Epithelial cell of esophagus (primary cell): ENCODE measurements around the gene ADAM11.
"Not testable (repeated sequence)": the region's sequence is repeated elsewhere in the genome, so short reads cannot be mapped to it uniquely, and the experiment has no call there.

Source experiments
- DNase-seq: peaks from one replicate; pipeline ENCODE4 v3.0.0; 2010; ENCODE audit warnings: low read depth
- H3K4me3 ChIP-seq: 2 replicates; pipeline ENCODE4 v1.5.1; 2011; ENCODE audit warnings: mild to moderate bottlenecking, low read length, control low read depth
- TF ChIP-seq, protein P1 (sequence below): IDR thresholded peaks from 2 replicates; pipeline ENCODE4 v1.5.1; 2011; ENCODE audit warnings: low read depth, mild to moderate bottlenecking, low read length, control low read depth, inconsistent platforms; ENCODE audit not compliant: insufficient read depth; ENCODE audit errors: missing control alignments

Gene ADAM11

DNA sequence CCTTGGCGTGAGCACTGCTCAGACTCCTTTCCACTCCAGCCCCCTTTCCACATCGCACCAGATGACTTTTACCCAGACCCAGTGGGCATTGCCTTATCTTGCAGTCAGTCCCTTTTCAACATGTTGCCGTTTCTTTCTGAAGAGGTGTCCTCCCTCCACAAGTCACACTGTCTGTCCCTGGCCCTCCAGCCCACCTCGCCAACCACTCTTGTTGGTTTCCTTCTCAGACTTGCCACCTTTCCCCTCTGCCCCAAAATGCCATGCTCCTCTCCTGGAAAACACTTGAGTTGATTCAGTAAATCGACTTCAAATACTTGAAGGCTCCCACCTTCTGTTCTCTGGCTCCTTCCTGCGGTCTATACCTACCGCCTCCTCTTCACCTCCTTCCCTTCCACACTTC, 7.5 kb upstream of the ADAM11 start:
- no peak overlapping the region for H3K4me3 ChIP-seq
- no peak for DNase-seq
- TF ChIP-seq, protein P1, sequence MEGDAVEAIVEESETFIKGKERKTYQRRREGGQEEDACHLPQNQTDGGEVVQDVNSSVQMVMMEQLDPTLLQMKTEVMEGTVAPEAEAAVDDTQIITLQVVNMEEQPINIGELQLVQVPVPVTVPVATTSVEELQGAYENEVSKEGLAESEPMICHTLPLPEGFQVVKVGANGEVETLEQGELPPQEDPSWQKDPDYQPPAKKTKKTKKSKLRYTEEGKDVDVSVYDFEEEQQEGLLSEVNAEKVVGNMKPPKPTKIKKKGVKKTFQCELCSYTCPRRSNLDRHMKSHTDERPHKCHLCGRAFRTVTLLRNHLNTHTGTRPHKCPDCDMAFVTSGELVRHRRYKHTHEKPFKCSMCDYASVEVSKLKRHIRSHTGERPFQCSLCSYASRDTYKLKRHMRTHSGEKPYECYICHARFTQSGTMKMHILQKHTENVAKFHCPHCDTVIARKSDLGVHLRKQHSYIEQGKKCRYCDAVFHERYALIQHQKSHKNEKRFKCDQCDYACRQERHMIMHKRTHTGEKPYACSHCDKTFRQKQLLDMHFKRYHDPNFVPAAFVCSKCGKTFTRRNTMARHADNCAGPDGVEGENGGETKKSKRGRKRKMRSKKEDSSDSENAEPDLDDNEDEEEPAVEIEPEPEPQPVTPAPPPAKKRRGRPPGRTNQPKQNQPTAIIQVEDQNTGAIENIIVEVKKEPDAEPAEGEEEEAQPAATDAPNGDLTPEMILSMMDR, result no peak

DNA sequence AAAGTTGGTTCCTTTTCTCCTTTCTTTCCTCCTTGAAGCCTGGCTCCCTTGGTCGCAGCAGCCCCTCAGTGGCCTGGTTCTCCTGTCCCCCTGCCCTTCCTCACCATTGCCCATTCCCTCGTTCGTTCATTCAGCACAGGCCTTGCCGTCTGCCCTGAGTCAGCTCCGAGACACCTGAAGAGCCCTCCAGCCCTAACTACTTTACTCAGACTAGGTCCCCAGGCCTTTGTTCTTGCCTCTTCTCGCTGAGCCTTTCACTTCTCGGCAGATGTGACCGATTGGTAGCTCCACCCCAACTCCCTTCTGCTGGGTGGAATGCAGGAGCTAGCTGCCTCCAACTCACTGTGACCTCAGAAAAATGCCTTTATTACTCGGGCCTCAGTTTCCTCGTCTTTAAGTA, 7.0 kb upstream of the ADAM11 start:
- H3K4me3 ChIP-seq, result no peak overlapping the region
- TF ChIP-seq, protein P1, result no peak
- no peak for DNase-seq

DNA sequence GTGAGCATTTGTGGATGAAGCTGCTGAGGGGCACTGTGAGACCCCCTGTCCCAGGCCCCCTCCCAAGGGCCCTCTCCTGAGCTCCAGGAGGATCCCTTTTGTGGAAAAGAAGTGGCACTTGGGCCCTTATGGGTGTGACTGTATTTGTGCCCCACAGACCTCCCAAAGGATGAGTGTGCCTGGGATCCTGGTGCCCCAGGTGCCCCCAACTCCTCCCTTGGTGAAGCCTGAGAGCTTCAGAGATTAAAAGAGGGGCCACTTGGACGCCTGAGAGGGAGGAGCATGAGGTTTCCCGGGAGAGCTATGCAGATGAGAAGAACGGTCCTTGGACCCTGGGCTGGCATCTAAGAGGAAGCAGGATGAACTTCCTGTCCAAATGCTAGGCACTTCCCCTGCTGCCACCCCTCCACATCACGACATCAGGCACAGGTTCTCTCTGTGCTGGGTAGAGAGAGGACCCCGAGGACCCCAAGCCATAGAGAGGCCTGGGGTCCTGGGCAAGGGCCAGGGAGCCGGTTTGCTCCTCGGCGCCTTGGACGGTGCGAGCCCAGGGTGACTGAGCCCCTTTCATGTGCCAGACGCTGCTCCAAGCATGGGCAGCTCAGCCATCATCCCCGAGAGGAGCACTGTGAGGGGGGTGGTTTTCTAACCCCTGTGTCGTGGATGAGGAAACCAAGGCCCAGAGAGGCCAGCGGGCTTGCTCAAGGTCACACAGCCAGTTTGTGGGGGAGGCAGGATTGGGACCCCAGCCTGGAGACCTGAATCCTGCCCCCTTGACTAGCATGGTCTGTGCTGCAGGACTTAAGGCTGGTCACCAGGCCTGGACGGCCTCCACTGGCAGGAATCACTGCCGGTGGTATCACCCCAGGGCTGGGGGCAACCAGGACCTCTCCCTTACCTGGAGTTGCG, 5.6 kb upstream of the ADAM11 start:
- TF ChIP-seq, protein P1, result no peak
- DNase-seq, result no peak
- H3K4me3 ChIP-seq, result no peak overlapping the region

DNA sequence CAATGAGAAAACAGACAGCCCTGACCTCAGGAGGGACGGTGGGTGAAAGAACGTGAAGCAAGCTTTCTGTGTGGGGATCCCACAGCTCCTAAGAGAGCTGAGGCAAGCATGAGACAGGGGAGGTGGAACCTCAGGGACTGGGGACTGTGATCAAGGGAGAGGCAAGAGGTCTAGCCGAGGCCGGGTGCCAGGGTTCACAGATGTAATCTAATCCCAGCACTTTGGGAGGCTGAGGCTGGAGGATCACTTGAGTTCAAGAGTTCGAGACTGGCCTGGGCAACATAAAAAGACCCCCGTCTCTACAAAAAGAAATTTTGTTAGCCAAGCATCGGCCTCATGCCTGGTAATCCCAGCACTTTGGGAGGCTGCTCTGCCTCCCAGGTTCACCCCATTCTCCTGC, 4.5 kb upstream of the ADAM11 start:
- H3K4me3 ChIP-seq, result no peak overlapping the region
- TF ChIP-seq, protein P1, result no peak
- DNase-seq, result no peak

DNA sequence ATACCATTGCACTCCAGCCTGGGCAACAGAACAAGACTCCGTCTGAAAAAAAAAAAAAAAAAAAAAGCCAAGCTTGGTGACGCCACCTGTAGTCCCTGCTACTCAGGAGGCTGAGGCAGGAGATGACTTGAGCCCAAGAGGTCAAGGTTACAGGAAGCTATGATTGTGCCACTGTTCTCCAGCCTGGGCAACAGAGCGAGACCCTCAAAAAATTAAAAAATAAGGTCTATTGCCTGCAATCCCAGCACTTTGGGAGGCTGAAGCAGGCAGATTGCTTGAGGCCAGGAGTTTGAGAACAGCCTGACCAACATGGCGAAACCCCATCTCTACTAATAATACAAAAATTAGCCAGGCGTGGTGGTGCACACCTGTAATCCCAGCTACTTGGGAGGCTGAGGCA, 3.6 kb upstream of the ADAM11 start:
- not testable (repeated sequence) for DNase-seq, H3K4me3 ChIP-seq

DNA sequence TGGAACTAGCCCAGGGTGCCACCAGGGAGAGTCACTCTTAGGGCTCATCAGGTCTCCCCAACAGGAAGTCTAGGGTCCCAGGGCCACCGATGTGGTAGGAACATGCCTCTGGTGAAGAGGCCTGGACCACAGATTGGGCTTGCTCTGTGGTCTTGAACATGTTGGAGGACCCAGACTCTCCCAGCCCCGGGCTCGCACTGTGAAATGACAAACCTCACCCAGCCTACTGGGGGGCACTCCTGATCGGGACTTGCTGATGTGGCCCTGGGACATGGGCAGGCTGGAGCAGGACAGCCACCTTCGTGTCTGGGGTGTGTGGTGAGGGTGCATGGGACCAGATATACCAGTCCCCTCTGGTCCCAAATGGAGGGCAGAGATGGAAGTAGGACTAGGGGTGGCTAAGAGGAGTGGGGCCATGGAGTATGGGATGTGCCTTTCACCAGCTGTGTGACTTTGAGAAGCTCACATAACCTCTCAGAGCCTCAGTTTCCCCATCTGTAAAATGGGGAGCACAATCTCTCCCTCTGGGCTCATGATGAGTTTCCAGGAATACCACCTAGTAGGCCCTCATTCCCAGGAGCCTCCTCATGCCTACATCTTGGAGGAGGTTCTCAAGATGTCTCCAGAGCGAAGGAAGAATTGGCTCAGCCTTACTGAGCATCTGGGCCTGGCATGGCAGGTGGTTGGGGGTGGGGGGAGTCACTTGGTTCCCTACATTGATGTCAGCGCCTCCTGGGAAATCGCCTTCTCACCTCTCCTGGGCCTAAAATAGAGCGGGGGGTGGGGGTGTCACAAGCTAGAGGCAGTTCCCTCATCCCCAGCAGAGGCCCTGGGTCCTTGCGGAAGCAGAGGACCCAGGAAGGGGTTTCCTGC, 1.5 kb upstream of the ADAM11 start:
- no peak overlapping the region for H3K4me3 ChIP-seq
- no peak for DNase-seq
- TF ChIP-seq, protein P1, result no peak

DNA sequence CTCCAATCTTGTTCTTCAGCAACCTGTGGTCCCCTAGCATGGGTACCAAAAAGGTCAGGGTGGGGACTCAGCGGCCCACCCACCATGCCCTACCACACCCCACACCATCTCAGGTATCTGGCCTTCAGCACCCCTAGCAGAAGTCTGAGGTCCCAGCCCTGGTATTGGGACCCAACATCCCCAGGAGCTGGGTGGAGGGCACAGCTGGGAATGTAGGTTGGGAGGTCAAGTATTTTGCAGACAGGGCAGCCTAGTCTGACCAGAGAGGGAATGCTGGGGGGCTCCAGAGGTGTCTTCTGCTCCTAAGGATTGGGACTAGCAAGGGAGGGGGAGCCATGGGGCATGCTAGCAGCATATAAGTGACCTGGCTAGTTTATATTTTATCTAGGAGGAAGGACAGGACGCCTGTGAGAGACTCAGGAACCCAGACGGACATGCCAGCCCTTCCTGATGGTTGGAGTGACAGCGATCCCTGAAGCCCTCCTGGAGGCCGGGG, 822 bp upstream of the ADAM11 start:
- DNase-seq, result no peak
- TF ChIP-seq, protein P1, result no peak
- H3K4me3 ChIP-seq, result no peak overlapping the region
